Tibial artery (tissue), 4 donors: ENCODE data around the gene TOGARAM1.

Experiments
- DNase-seq, 2 donors: peaks; one replicate each; pipeline ENCODE4 v3.0.0-alpha.2; 2019
- H3K27ac ChIP-seq, 2 donors: fragments of 200-600 bp; sonication (generic) in 1 of 2; 1 replicate in 1 of 2; 2 replicates in 1 of 2; pipeline ENCODE4 v1.5.1; 2018 to 2019; ENCODE audit warnings: mild to moderate bottlenecking in 1 of 2
- H3K27me3 ChIP-seq, 2 donors: fragments of 200-600 bp; sonication (generic) in 1 of 2; one replicate each; pipeline versions ENCODE4 v1.5.1 to v1.6.0; 2016 to 2019
- H3K36me3 ChIP-seq, 3 donors: fragments of 200-600 bp; sonication (generic) in 2 of 3; one replicate each; pipeline ENCODE4 v1.5.1; 2016 to 2019; ENCODE audit warnings: mild to moderate bottlenecking in 2 of 3
- H3K4me1 ChIP-seq, 4 donors: fragments of 200-600 bp; sonication (generic) in 2 of 4; 1 replicate in 3 of 4; 2 replicates in 1 of 4; pipeline ENCODE4 v1.5.1; 2016 to 2019
- H3K4me3 ChIP-seq, 2 donors: fragments of 200-600 bp; sonication (generic) in 1 of 2; 1 replicate in 1 of 2; 2 replicates in 1 of 2; pipeline ENCODE4 v1.5.1; 2018 to 2019; ENCODE audit warnings: mild to moderate bottlenecking in 2 of 2
- H3K9me3 ChIP-seq, 3 donors: fragments of 200-600 bp; sonication (generic) in 1 of 3; one replicate each; pipeline ENCODE4 v1.5.1; 2016 to 2019
- intact Hi-C: fragments of 100-400 bp; cut with DNase I; formaldehyde crosslinking; loops from one replicate; pipeline ENCODE4 v1.15.0; 2023; ENCODE audit warnings: low total_unique reads
- TF ChIP-seq, protein P1 (sequence below), 2 experiments: fragments of 200-600 bp in 1 of 2; fragments of 450-650 bp in 1 of 2; IDR thresholded peaks; one replicate each; pipeline ENCODE4 v1.5.1; 2017 to 2019; ENCODE audit warnings: antibody characterized with exemption in 2 of 2, mild to moderate bottlenecking in 1 of 2, moderate library complexity in 1 of 2

TOGARAM1 gene

DNA sequence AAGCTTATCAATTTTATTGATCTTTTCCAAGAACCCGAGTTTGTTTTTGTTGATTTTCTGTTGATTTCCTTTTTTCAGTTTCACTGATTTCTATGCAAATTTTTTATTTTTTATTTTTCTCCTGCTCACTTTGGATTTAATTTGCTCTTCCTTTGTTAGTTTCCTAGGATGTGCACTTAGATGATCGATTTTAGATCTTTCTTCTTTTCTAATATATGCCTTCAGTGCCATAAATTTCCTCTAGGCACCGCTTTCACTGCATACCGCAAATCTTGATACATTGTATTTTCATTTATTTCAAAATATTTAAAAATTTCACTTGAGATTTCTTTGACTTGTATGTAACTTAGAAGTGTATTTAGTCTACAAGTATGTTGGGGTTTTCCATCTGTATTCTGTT is 9.5 kb downstream of the TOGARAM1 start:
- DNase-seq, result no peak
- Histone ChIP-seq H3K27me3 (no peaks in the 10 kb centered on the region), H3K4me3 (no peak overlapping the region), H3K36me3 (peaks cover 0 to 6% (median 0%) of the 10 kb centered on the region in 3 donors), H3K9me3 (no peaks in the 10 kb centered on the region), H3K4me1 (peaks cover 0 to 27% (median 13%) of the 10 kb centered on the region in 4 donors), H3K27ac (no peak overlapping the region)
- intact Hi-C loops, result no loop called here
- TF ChIP-seq, protein P1, sequence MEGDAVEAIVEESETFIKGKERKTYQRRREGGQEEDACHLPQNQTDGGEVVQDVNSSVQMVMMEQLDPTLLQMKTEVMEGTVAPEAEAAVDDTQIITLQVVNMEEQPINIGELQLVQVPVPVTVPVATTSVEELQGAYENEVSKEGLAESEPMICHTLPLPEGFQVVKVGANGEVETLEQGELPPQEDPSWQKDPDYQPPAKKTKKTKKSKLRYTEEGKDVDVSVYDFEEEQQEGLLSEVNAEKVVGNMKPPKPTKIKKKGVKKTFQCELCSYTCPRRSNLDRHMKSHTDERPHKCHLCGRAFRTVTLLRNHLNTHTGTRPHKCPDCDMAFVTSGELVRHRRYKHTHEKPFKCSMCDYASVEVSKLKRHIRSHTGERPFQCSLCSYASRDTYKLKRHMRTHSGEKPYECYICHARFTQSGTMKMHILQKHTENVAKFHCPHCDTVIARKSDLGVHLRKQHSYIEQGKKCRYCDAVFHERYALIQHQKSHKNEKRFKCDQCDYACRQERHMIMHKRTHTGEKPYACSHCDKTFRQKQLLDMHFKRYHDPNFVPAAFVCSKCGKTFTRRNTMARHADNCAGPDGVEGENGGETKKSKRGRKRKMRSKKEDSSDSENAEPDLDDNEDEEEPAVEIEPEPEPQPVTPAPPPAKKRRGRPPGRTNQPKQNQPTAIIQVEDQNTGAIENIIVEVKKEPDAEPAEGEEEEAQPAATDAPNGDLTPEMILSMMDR (IDR thresholded peaks at IDR 0.05), result no peak

DNA sequence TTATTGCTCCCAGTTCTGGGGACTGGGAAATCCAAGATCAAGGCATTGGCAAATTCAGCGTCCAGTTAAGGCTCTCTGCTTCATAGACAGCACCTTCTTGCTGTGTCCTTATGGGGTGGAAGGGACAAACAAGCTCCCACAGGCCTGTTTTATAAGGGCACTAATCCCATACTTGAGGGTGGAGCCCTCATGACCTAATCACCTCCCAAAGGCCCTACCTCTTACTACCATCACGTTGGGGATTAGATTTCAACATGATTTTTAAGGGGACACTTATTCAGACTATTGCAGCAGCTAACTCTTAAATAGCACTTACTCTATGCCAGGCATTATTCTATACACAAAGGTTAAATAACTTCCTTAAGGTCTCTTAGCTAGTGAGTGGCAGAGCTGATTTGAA is 17.3 kb downstream of the TOGARAM1 start:
- TF ChIP-seq, protein P1 (IDR thresholded peaks at IDR 0.05), result no peak
- Histone ChIP-seq H3K4me1 (peaks cover 0 to 10% (median 5%) of the 10 kb centered on the region in 4 donors), H3K27me3 (no peaks in the 10 kb centered on the region), H3K36me3 (no peaks in the 10 kb centered on the region), H3K27ac (no peak overlapping the region), H3K4me3 (no peak overlapping the region), H3K9me3 (no peaks in the 10 kb centered on the region)
- intact Hi-C loops, result no loop called here
- DNase-seq, result no peak

DNA sequence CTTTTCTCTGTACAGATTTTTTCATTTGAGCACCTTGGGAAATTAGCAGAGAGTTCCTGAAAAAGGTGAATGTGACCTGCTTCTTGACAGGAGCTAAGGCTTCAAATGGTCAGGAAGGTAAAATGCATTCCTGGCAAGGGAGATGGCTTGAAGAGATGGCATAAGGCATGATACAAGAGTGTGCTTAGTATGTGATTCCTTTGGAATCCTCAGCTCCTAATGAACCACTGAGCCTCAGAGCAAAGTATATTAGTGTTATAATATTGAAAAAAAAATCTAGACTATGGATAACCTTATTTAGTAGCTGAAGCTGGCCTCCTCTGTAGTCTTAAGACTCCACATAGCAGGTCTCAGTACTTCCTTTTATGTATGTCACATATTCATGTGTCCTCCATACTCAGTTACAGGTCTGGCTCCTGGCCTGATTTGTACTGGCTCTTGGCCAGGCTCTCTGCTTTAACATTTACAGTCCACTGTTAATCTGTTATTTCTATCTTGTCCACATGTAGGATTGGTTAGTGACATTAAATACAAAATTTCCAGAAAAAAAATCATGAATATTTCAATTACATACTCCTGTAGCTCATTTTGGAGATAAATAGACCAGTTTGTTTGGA is 17.9 kb downstream of the TOGARAM1 start:
- Histone ChIP-seq H3K27ac (no peak overlapping the region), H3K4me3 (no peak overlapping the region), H3K4me1 (peaks cover 0 to 10% (median 5%) of the 10 kb centered on the region in 4 donors), H3K27me3 (no peaks in the 10 kb centered on the region), H3K9me3 (no peaks in the 10 kb centered on the region), H3K36me3 (no peaks in the 10 kb centered on the region)
- TF ChIP-seq, protein P1 (IDR thresholded peaks at IDR 0.05), result no peak
- intact Hi-C loops, result no loop called here
- DNase-seq, result no peak

DNA sequence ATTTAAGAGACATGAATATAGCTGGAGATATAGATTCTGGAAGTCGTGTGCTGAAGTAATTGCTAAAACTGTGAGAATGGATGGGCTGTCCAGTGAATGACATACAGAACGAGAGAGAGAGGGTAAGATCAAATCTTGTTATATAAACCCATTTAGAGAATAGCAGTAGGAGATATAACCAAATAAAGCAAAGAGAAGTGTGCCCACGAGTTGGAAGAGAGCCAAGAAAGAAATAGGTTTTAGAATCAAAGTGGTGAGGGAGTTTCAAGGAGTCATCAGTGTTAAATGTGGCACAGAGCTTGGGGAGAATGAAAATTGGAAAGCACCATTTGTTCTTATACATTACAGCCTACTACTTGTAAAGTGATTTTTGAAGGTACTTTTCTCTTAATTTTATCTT is 19.2 kb downstream of the TOGARAM1 start:
- TF ChIP-seq, protein P1 (IDR thresholded peaks at IDR 0.05), result no peak

DNA sequence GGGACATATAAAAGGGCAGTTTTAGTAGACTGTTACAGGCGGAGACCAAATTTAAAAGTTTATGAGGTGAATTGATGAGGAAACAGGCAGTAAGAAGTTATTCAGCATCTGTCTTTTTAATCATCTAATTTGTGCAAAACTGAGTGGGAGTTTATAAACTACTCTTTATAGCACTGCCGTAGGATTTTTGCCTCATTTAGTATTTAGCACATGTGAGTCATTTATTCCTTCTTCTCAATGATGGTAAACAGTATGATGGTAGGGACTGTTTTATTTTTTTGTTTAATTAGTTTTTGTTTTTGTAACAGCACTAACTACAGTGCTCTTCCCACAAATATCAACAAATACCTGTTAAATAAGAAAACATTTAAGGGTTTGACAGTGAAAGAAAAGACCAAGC is 20.6 kb downstream of the TOGARAM1 start:
- Histone ChIP-seq H3K4me3 (no peak overlapping the region), H3K9me3 (no peaks in the 10 kb centered on the region), H3K4me1 (peaks cover 0 to 10% (median 5%) of the 10 kb centered on the region in 4 donors), H3K27me3 (no peaks in the 10 kb centered on the region), H3K27ac (no peak overlapping the region), H3K36me3 (no peaks in the 10 kb centered on the region)
- TF ChIP-seq, protein P1 (IDR thresholded peaks at IDR 0.05), result no peak
- intact Hi-C loops, result no loop called here
- no peak for DNase-seq

More for the DNA sequence above, 19.2 kb downstream of the TOGARAM1 start:
- H3K4me3 ChIP-seq, result no peak overlapping the region
- DNase-seq, result no peak
- peaks cover 0 to 10% (median 5%) of the 10 kb centered on the region in 4 donors for H3K4me1 ChIP-seq
- no peaks in the 10 kb centered on the region for H3K36me3 ChIP-seq
- no peak overlapping the region for H3K27ac ChIP-seq
- intact Hi-C loops, result no loop called here
- no peaks in the 10 kb centered on the region for H3K27me3 ChIP-seq
- no peaks in the 10 kb centered on the region for H3K9me3 ChIP-seq
